H1 (cell line): ENCODE data around the gene CEACAM16. TPM values are rescaled to one million over a fixed set of nuclear protein-coding genes. Genes with fewer than 3 reads are reported as not detected.

ENCODE experiments used
- ATF3 ChIP-seq: IDR thresholded peaks from 2 replicates; pipeline ENCODE4 v1.6.1; 2011; ENCODE audit warnings: low read depth, mild to moderate bottlenecking, low read length; ENCODE audit not compliant: insufficient read depth
- BRCA1 ChIP-seq: IDR thresholded peaks from 2 replicates; pipeline ENCODE4 v1.6.1; 2012; ENCODE audit warnings: low read depth, low read length, improper control_type of control experiment
- CEBPB ChIP-seq: IDR thresholded peaks from 2 replicates; pipeline ENCODE4 v1.6.1; 2012; ENCODE audit warnings: low read depth, low read length
- CHD1 ChIP-seq: IDR thresholded peaks from 2 replicates; pipeline ENCODE4 v1.6.1; 2012; ENCODE audit warnings: low read depth, low read length, improper control_type of control experiment
- CHD2 ChIP-seq: IDR thresholded peaks from 2 replicates; pipeline ENCODE4 v1.6.1; 2012; ENCODE audit warnings: low read length, improper control_type of control experiment
- FOSL1 ChIP-seq: IDR thresholded peaks from 2 replicates; pipeline ENCODE4 v1.6.1; 2011; ENCODE audit warnings: mild to moderate bottlenecking, low read depth, low read length, moderate library complexity; ENCODE audit not compliant: insufficient read depth
- HDAC2 ChIP-seq, 2 experiments: fragments of 300-600 bp in 1 of 2; sonication (generic) in 1 of 2; IDR thresholded peaks; 2 replicates each; pipeline ENCODE4 v1.6.1; 2011 to 2012; ENCODE audit warnings: low read depth in 2 of 2, low read length in 2 of 2, mild to moderate bottlenecking in 2 of 2, moderate library complexity in 2 of 2, borderline replicate concordance in 1 of 2, inconsistent platforms in 1 of 2
- MAFK ChIP-seq: IDR thresholded peaks from 2 replicates; pipeline ENCODE4 v1.6.1; 2012; ENCODE audit warnings: low read depth, mild to moderate bottlenecking, improper control_type of control experiment, low read length
- MAX ChIP-seq: IDR thresholded peaks from 2 replicates; pipeline ENCODE4 v1.6.1; 2012; ENCODE audit warnings: inconsistent platforms
- NRF1 ChIP-seq: IDR thresholded peaks from 2 replicates; pipeline ENCODE4 v1.6.1; 2011; ENCODE audit warnings: mild to moderate bottlenecking, low read depth, low read length, improper control_type of control experiment
- POLR2AphosphoS5 ChIP-seq: IDR thresholded peaks from 2 replicates; pipeline ENCODE4 v1.6.1; 2011; ENCODE audit warnings: low read depth, low read length
- POU5F1 ChIP-seq: IDR thresholded peaks from 2 replicates; pipeline ENCODE4 v1.6.1; 2011; ENCODE audit warnings: low read depth, mild to moderate bottlenecking, low read length, moderate library complexity
- RAD21 ChIP-seq, 2 experiments: IDR thresholded peaks in 1 of 2; conservative IDR thresholded peaks in 1 of 2; 2 replicates each; pipeline ENCODE4 v1.6.1; 2011; ENCODE audit warnings: low read depth in 2 of 2, low read length in 2 of 2, improper control_type of control experiment in 1 of 2, inconsistent platforms in 1 of 2, mild to moderate bottlenecking in 1 of 2, moderate library complexity in 1 of 2
- RBBP5 ChIP-seq: IDR thresholded peaks from 2 replicates; pipeline ENCODE4 v1.7.1; 2012; ENCODE audit warnings: low read depth, mild to moderate bottlenecking, inconsistent platforms, low read length, moderate library complexity, borderline replicate concordance
- RXRA ChIP-seq: IDR thresholded peaks from 2 replicates; pipeline ENCODE4 v1.6.1; 2011; ENCODE audit warnings: low read depth, mild to moderate bottlenecking, low read length, moderate library complexity; ENCODE audit not compliant: insufficient read depth
- SAP30 ChIP-seq: fragments of 300-600 bp; sonication (generic); IDR thresholded peaks from 2 replicates; pipeline ENCODE4 v1.7.1; 2012; ENCODE audit warnings: low read length, moderate library complexity, mild to moderate bottlenecking, inconsistent platforms; ENCODE audit not compliant: insufficient read depth, insufficient replicate concordance
- SIRT6 ChIP-seq: IDR thresholded peaks from one replicate; pipeline ENCODE4 v1.7.1; 2012; ENCODE audit warnings: low read length, inconsistent platforms
- SP4 ChIP-seq: IDR thresholded peaks from 2 replicates; pipeline ENCODE4 v1.6.1; 2012; ENCODE audit warnings: low read length, inconsistent platforms
- TBP ChIP-seq: IDR thresholded peaks from 2 replicates; pipeline ENCODE4 v1.6.1; 2011; ENCODE audit warnings: low read depth, low read length, improper control_type of control experiment
- TCF12 ChIP-seq: IDR thresholded peaks from 2 replicates; pipeline ENCODE4 v1.6.1; 2011; ENCODE audit warnings: low read depth, mild to moderate bottlenecking, low read length
- YY1 ChIP-seq: IDR thresholded peaks from 2 replicates; pipeline ENCODE4 v1.6.1; 2011; ENCODE audit warnings: low read depth, mild to moderate bottlenecking, low read length
- polyA plus RNA-seq, 7 experiments: library from polyadenylated mRNA; depleted of rRNA in 3 of 7; stranded (reverse) in 5 of 7; unstranded in 2 of 7; fragments of >200 nt in 5 of 7; fragments of 200-250 nt in 2 of 7; gene quantifications; 1 replicate in 5 of 7; 2 replicates in 1 of 7; 4 replicates in 1 of 7; pipeline versions ENCODE4 v1.2.1 to v1.2.3, GENCODE V29; 2011 to 2013; ENCODE audit warnings: missing spikeins in 2 of 7, mixed read lengths in 2 of 7
- total RNA-seq: library from RNA; stranded (reverse); fragmentation: NEBNext Ultra II Directional; extraction: Animal tissue kit (Norgen Biotek cat#: 25700); gene quantifications from 2 replicates; pipeline ENCODE4 v1.2.1, GENCODE V29; 2021

The CEACAM16 gene
- total and polyA plus RNA-seq, 2 of the 8 experiments (the other 6 are each of a cell fraction or from before 2014, with no cell fraction given): not detected

GRCh38 chr19:44757735-44758505 lies 59.0 kb downstream of the CEACAM16 start (continued):
- TF ChIP-seq FOSL1 (no peak), TBP (no peak), RBBP5 (no peak), MAX (peak; percentile 78), CHD1 (no peak), POU5F1 (no peak), RAD21 (IDR thresholded peaks at IDR 0.05 in 1 of 2, conservative IDR thresholded peaks at IDR 0.05 in 1 of 2; ENCODE audit: low read depth in 2 of 2, low read length in 2 of 2) (no peak; a peak in 1 of 4 replicates), POLR2AphosphoS5 (no peak), ATF3 (no peak), CEBPB (no peak), CHD2 (no peak), YY1 (0 out of 2 replicates have a peak, but pooled peaks have one; percentile 21), HDAC2 (IDR thresholded peaks at IDR 0.05; ENCODE audit: borderline replicate concordance in 1 of 2, low read depth in 2 of 2, low read length in 2 of 2) (no peak), MAFK (no peak), SIRT6 (no peak), NRF1 (peak; percentile 39; the same call in 1 of the 2 replicates), BRCA1 (no peak), TCF12 (no peak), SAP30 (no peak), SP4 (no peak; the same call in 1 of the 2 replicates), RXRA (no peak)
